ENCODE results near the gene TESK2.

GRCh38 chr1:45306319-45306718 lies 184.6 kb downstream of the TESK2 start:
- TF ChIP-seq, protein P1, sequence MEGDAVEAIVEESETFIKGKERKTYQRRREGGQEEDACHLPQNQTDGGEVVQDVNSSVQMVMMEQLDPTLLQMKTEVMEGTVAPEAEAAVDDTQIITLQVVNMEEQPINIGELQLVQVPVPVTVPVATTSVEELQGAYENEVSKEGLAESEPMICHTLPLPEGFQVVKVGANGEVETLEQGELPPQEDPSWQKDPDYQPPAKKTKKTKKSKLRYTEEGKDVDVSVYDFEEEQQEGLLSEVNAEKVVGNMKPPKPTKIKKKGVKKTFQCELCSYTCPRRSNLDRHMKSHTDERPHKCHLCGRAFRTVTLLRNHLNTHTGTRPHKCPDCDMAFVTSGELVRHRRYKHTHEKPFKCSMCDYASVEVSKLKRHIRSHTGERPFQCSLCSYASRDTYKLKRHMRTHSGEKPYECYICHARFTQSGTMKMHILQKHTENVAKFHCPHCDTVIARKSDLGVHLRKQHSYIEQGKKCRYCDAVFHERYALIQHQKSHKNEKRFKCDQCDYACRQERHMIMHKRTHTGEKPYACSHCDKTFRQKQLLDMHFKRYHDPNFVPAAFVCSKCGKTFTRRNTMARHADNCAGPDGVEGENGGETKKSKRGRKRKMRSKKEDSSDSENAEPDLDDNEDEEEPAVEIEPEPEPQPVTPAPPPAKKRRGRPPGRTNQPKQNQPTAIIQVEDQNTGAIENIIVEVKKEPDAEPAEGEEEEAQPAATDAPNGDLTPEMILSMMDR (IDR thresholded peaks at IDR 0.05 in 2 of 3, conservative IDR thresholded peaks at IDR 0.05 in 1 of 3; ENCODE audit: borderline replicate concordance in 1 of 3, insufficient read depth in 1 of 3, low read depth in 2 of 3, low read length in 2 of 3) = no peak
- TF ChIP-seq CEBPB (IDR thresholded peaks at IDR 0.05; ENCODE audit: low read depth) (no peak), RAD21 (IDR thresholded peaks at IDR 0.05; ENCODE audit: low read depth) (no peak), POLR2A (IDR thresholded peaks at IDR 0.05; ENCODE audit: borderline replicate concordance, extremely low read depth, insufficient read depth, insufficient read length) (no peak), ZNF274 (IDR thresholded peaks at IDR 0.05; ENCODE audit: low read depth, low read length) (no peak), EZH2phosphoT487 (IDR thresholded peaks at IDR 0.05; ENCODE audit: borderline replicate concordance) (no peak), MAX (IDR thresholded peaks at IDR 0.05) (no peak), ATF3 (IDR thresholded peaks at IDR 0.05) (no peak), EZH2 (IDR thresholded peaks at IDR 0.05) (no peak), SIN3A (IDR thresholded peaks at IDR 0.05; ENCODE audit: low read depth) (no peak), JUND (IDR thresholded peaks at IDR 0.05) (0 out of 2 replicates have a peak, but pooled peaks have one; percentile 14), ELF1 (IDR thresholded peaks at IDR 0.05; ENCODE audit: borderline replicate concordance, low read depth) (no peak), TCF7L2 (IDR thresholded peaks at IDR 0.05; ENCODE audit: borderline replicate concordance, extremely low read depth, insufficient read depth, insufficient read length) (no peak)
